BE2C (cell line): ENCODE data around the gene TMEM247.

ENCODE experiments used
- DNase-seq: peaks from one replicate; pipeline ENCODE4 v3.0.0-alpha.2; 2020
- H3K27me3 ChIP-seq: fragments of 250-450 bp; sonication (Bioruptor Pico); 2 replicates; pipeline ENCODE4 v1.5.1; 2020; ENCODE audit warnings: mild to moderate bottlenecking
- H3K36me3 ChIP-seq: fragments of 250-450 bp; sonication (Bioruptor Pico); 2 replicates; pipeline ENCODE4 v1.5.1; 2020; ENCODE audit warnings: mild to moderate bottlenecking
- H3K4me1 ChIP-seq: fragments of 250-450 bp; sonication (Bioruptor Pico); 2 replicates; pipeline ENCODE4 v1.5.1; 2020
- H3K4me3 ChIP-seq: 2 replicates; pipeline ENCODE4 v1.5.1; 2011; ENCODE audit warnings: low read depth, low read length
- H3K9me3 ChIP-seq: fragments of 250-450 bp; sonication (Bioruptor Pico); 2 replicates; pipeline ENCODE4 v1.5.1; 2020
- TF ChIP-seq, protein P1 (sequence below): IDR thresholded peaks from 2 replicates; pipeline ENCODE4 v1.5.1; 2012; ENCODE audit warnings: mild to moderate bottlenecking, low read depth, low read length

Gene TMEM247

DNA sequence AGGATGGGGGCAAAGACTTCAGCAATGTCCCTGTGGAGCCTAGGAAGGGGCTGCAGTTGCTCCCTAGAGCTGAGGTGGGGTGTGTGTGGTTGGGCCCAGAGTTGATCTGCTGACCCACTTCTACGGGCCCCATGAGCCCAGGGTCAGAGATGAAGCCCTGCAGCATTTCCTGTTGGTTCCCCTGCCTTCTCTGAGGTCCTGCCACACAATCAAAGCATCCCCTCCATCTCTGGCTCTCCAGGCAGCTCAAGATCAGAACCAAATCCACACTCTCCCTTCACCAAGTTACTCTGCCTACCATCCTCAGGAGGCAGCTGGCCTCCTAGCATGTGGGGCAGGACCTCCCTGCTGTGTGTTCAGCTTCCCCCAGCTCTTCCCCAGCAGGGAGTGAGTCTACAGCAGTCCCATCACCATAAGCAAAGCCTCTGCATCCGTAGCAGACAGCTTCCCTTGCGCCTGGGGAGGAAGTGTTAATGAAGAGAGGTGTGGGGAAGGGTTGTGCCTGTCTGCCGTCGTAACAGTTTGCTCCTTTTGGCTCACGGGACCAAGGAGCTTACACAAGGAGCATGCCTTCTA is 26.9 kb downstream of the TMEM247 start:
- TF ChIP-seq, protein P1, sequence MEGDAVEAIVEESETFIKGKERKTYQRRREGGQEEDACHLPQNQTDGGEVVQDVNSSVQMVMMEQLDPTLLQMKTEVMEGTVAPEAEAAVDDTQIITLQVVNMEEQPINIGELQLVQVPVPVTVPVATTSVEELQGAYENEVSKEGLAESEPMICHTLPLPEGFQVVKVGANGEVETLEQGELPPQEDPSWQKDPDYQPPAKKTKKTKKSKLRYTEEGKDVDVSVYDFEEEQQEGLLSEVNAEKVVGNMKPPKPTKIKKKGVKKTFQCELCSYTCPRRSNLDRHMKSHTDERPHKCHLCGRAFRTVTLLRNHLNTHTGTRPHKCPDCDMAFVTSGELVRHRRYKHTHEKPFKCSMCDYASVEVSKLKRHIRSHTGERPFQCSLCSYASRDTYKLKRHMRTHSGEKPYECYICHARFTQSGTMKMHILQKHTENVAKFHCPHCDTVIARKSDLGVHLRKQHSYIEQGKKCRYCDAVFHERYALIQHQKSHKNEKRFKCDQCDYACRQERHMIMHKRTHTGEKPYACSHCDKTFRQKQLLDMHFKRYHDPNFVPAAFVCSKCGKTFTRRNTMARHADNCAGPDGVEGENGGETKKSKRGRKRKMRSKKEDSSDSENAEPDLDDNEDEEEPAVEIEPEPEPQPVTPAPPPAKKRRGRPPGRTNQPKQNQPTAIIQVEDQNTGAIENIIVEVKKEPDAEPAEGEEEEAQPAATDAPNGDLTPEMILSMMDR, result no peak
- H3K9me3 ChIP-seq, result no peaks in the 10 kb centered on the region
- no peaks in the 10 kb centered on the region for H3K36me3 ChIP-seq
- H3K4me1 ChIP-seq, result no peaks in the 10 kb centered on the region
- no peak overlapping the region for H3K4me3 ChIP-seq
- H3K27me3 ChIP-seq, result no peaks in the 10 kb centered on the region
- no peak for DNase-seq

DNA sequence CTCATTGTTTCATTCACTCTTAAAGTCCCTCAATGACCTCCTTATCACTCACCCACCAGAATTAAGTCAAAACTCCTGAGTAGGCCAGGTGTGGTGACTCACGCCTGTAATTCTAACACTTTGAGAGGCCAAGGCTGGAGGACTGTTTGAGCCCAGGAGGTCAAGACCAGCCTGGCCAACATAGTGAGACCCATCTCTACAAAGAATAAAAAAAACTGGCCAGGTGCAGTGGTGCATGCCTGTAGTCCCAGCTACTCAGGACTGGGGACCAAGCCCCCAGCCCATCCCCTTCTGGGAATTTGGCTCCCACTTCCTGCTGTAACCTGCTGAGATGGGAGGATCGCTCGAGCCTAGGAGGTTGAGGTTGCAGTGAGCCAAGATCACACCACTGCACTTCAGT is 28.9 kb downstream of the TMEM247 start:
- no peak for DNase-seq
- TF ChIP-seq, protein P1, result no peak
- Histone ChIP-seq H3K4me1 (no peaks in the 10 kb centered on the region), H3K36me3 (no peaks in the 10 kb centered on the region), H3K27me3 (no peaks in the 10 kb centered on the region), H3K4me3 (no peak overlapping the region), H3K9me3 (no peaks in the 10 kb centered on the region)

DNA sequence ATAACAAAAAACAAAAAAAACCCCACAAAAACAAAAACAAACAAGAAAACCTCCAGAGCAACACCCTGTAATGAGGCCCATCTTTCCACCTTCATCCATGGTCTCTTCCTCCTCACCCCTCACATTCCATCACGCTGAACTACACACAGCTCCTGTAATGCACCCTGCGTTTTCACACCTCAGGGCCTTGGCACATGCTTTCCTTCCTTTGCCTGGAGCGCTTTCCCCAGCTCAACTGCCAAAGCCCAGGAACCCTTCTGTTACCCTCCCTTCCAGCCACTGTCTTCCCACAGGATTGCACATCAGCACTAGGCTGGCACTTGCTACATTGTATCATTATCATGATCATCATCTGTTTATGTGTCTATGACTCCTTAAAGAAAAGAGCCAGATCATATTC is 29.4 kb downstream of the TMEM247 start:
- H3K36me3 ChIP-seq, result no peaks in the 10 kb centered on the region
- H3K4me1 ChIP-seq, result no peaks in the 10 kb centered on the region
- TF ChIP-seq, protein P1, result no peak
- no peak overlapping the region for H3K4me3 ChIP-seq
- DNase-seq, result no peak
- H3K27me3 ChIP-seq, result no peaks in the 10 kb centered on the region
- no peaks in the 10 kb centered on the region for H3K9me3 ChIP-seq

DNA sequence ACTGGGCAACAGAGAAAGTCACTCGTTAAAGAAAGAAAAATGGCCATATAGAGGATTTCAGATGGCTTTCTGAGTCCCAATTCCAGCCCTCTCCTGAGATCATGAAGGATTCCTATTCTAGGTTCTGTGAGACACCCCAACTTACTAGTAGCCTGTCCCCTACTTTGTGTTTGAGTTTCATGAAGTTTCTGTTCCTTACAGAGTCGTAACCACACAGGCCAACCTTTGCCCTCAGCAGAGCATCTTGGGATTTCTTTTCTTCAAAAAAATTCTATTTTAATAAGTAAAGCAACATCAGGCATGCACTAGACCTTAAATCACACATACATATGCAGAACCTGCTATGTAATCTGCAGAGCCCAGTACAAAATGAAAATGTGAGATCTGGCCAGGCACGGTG is 30.4 kb downstream of the TMEM247 start:
- Histone ChIP-seq H3K4me3 (no peak overlapping the region), H3K9me3 (no peaks in the 10 kb centered on the region), H3K27me3 (no peaks in the 10 kb centered on the region), H3K36me3 (no peaks in the 10 kb centered on the region), H3K4me1 (no peaks in the 10 kb centered on the region)
- TF ChIP-seq, protein P1, result no peak
- no peak for DNase-seq

DNA sequence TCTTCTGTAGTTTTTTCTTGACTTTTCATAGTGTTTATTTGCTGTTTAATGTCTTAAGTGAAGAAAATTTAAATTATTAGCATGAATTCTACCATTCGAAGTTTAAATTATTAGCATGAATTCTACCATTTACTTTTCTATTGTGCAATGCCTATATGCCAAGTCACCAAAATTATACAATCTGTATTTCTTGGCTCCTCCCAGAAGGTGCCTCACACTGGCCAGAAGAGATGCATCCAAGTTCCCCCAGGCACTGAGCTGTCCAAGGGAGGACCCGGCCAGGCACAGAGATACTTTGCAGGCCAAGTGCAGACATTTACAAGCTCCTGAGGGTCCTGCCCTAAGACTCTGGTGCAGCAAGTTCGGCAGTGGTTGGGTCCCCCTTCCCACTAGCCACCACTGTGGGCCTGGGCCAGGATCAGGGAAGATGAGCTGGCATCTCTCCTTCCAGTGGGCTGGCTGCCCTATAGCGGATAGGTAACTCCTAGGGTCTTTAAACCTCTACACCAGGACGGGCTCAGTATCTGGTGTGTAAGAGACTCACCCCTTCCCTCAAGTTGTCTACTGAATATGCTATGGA is 31.3 kb downstream of the TMEM247 start:
- TF ChIP-seq, protein P1, result no peak
- H3K27me3 ChIP-seq, result no peaks in the 10 kb centered on the region
- H3K4me3 ChIP-seq, result no peak overlapping the region
- no peaks in the 10 kb centered on the region for H3K36me3 ChIP-seq
- no peaks in the 10 kb centered on the region for H3K9me3 ChIP-seq
- DNase-seq, result no peak
- no peaks in the 10 kb centered on the region for H3K4me1 ChIP-seq

DNA sequence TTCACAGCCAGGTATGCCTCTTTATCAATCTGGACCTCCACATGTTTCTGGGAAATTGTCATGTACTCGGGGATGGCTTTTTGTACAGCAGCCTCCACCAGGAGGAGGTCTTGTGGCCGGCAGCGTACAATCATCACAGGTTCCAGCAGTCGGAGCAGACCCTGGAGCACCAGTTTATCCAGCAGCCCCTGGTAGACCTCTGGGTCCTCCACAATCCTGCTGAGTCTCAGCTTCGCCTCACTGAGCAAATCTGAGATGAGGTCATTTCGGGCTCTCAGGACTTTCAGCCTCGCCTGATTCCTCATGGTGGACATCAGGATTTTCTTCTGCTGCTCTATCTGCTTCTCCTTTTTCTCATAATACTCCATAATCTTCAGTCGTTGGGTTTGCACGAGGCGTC is 32.8 kb downstream of the TMEM247 start:
- Histone ChIP-seq H3K27me3 (no peaks in the 10 kb centered on the region), H3K36me3 (no peaks in the 10 kb centered on the region), H3K9me3 (no peaks in the 10 kb centered on the region), H3K4me3 (no peak overlapping the region), H3K4me1 (no peaks in the 10 kb centered on the region)
- no peak for DNase-seq
- TF ChIP-seq, protein P1, result no peak
